ENCODE data around the gene AXIN2.
"Not testable (repeated sequence)": the region's sequence is repeated elsewhere in the genome, so short reads cannot be mapped to it uniquely, and the experiment has no call there.

The AXIN2 gene

GRCh38 chr17:65515959-65516948 lies 45.2 kb downstream of the AXIN2 start:
- DNase-seq: no peak

DNA sequence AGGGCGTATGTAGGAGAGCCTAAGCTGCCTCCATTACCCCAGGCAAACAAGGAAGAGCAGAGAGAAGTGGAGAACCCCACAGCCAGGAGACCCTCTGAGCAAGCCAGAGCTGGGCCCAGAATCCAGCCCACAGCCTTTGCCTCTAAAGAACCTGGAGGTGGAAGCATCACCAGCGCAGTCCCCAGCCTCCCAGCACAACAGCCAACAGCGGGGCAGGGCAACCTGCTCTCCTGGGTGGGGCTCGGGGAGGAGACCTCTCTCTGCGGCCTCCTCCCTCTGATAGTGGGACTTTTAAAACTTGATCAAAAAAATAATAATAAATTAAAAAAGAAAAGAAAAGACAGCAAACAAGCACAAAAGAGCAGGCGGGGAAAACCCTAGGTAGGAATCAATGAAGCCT lies 45.9 kb downstream of the AXIN2 start:
- no peak for DNase-seq

DNA sequence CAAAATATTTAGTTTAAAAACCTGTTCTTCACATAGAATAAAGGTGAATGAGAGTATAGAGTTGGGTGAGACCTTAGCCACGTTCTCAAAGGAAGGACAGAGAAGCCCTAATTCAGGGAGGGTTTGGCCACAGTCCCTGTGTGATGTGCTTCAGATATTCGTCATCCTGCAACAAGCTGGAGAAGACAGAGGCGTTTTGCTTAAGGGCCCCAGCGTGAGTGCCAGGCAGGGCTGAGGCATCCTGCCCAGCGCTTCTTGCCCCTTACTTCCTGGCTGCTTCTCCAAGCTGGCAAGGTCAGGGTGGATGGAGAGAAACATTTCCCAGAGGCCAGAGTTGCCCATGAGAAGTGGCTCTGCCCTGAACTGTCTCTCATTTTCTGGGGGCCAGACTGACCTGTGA lies 46.9 kb downstream of the AXIN2 start:
- no peak for DNase-seq

GRCh38 chr17:65514082-65514481 lies 47.4 kb downstream of the AXIN2 start:
- no peak for DNase-seq

- no peak for DNase-seq
These were observed 50.1 kb downstream of the AXIN2 start for GRCh38 chr17:65511316-65511715.

GRCh38 chr17:65509032-65509431 lies 52.4 kb downstream of the AXIN2 start:
- no peak for DNase-seq

DNA sequence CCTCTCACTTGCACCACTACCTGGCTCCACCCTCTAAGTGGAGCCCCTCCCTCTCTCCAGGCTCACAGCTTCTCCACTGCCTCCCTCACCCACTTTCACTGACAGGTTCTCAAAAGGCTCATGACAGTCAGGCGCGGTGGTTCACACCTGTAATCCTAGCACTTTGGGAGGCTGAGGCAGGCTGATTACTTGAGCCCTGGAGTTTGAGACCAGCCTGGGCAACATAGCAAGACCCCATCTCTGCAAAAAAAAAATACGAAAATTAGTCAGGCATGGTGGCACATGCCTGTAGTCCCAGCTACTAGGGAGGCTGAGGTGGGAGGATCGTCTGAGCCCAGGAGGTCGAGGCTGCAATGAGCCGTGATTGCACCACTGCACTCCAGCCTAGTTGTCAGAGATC lies 56.8 kb downstream of the AXIN2 start:
- not testable (repeated sequence) for DNase-seq

GRCh38 chr17:65504141-65504540 lies 57.3 kb downstream of the AXIN2 start:
- DNase-seq: no peak

GRCh38 chr17:65503557-65503956 lies 57.9 kb downstream of the AXIN2 start:
- no peak for DNase-seq

DNA sequence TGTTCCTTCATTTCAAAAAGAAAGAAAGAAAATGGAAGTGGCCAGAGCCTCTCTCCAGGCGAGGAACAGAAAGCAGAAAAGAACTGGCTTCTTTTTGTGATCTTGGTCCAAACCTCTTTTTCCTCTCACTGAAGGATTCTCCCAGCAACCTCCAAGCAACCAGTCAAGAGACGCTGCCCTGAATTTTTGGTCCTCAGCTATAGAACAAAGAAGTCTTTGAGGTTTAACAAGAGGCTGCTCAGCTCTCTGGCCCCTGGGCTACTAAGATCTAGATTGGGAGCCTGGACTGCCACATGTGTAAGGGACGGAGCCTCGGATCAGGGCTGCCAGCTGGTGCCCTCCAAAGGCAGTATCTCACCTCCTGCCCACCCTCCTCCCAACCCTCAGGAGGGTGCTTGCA lies 62.6 kb downstream of the AXIN2 start:
- DNase-seq: no peak

DNA sequence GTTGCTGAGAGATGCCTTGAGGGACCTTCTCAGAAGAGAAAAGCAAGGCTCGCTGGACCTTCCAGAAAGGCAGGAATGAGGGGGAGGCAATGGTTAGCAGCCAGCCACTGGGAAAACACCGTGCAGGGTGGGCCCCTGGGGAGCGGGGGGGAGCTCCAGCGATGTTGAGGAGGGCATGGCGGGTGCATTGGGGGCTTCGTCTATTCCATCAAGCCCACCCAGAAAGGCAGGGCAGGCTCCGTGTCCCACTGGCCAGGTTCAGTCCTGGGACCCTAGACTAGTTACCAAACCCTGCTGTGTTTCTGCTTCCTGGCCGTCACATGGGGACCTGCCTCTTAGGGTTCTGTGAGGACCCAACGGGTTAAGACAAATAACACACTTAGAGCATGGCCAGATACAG lies 64.6 kb downstream of the AXIN2 start:
- DNase-seq: no peak

GRCh38 chr17:65495122-65496055 lies 66.1 kb downstream of the AXIN2 start:
- DNase-seq: no peak

- DNase-seq: no peak
These were observed 71.9 kb downstream of the AXIN2 start for GRCh38 chr17:65489413-65490155.

- no peak for DNase-seq
These were observed 72.8 kb downstream of the AXIN2 start for GRCh38 chr17:65488665-65489064.

- no peak for DNase-seq
These were observed 73.5 kb downstream of the AXIN2 start for GRCh38 chr17:65487990-65488389.

DNA sequence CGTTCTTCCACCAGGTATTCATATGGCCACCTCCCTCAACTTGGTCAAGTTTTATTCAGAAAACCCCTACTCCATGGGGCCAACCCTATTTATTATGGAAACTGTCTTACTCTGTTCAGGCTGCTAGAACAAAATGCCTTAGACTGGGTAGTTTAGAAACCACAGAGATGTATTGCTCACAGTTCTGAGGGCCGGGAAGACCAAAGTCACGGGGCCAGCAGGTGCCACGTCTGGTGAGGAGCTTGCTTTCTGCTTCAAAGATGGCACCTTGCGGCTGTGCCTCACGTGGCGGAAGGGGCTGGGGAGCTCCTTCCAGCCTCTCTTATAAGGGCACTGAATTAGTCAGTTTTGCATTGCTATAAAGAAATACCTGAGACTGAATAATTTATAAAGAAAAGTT lies 74.3 kb downstream of the AXIN2 start:
- DNase-seq: no peak

GRCh38 chr17:65485388-65486299 lies 75.8 kb downstream of the AXIN2 start:
- no peak for DNase-seq

- not testable (repeated sequence) for DNase-seq
These were observed 77.0 kb downstream of the AXIN2 start for GRCh38 chr17:65484405-65484804.

DNA sequence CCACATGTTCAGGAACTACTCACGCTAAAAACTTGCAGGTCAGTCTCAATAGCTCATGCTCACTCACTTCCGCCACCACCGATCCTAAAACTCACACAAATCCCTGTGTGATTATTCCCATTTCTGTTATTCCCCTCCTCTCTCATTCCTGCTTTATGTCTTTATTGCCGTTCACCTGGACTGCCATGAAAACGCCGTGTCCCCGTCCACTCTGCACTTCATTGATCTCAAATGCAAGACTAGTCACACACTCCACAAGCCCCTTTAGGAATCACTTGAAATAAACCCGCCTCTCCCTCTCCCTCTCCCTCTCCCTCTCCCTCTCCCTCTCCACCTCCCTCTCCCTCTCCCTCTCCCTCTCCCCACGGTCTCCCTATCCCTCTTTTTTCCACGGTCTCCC lies 78.0 kb downstream of the AXIN2 start:
- DNase-seq: no peak

DNA sequence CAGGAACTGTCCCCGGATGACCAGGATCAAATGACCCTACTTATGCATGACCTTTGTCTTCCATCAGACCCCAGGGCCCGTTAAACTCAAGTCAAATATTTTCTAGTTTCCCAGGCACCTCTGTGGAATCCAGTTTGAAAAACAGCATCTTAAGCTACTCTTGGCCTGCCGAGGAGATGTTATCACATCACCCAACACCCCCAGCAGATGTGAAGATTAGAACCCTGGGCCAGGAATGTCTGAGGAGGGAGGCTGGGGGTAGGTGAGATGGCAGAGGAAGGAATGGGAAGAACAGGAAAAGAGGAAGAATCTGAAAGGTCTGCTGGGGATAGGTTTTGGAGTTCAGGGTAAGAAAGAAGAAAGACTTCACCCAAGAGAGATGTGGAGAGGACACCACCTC lies 79.2 kb downstream of the AXIN2 start:
- no peak for DNase-seq

DNA sequence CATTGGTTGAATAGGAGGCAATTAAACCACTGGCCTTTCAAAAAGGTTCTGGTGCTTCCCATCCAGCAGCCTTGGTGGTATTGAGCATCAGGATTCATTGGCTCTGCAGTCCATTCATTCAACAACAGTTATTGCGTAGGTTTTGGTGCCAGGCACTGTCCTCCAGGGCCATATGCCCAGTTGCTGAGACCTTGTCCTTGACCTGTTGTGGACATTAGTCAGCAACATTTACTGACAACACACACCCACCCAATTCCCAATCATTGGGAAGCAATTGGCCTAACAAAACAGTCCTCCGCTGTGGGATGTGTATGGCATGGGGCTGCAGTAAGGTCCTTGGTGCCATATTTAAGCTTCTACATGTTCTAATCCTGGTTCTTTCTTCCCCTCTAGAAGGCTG lies 82.2 kb downstream of the AXIN2 start:
- DNase-seq: no peak
